ENCODE results near the gene MORC1. TPM values are rescaled to one million over a fixed set of nuclear protein-coding genes. Genes with fewer than 3 reads are reported as not detected.
A peak's percentile ranks its signal among the peaks of the same experiment; 100 is the strongest.
"Not testable (repeated sequence)": the region's sequence is repeated elsewhere in the genome, so short reads cannot be mapped to it uniquely, and the experiment has no call there.

Gene MORC1
- polyA plus RNA-seq, 3 donors from 2014 or later, result not detected

DNA sequence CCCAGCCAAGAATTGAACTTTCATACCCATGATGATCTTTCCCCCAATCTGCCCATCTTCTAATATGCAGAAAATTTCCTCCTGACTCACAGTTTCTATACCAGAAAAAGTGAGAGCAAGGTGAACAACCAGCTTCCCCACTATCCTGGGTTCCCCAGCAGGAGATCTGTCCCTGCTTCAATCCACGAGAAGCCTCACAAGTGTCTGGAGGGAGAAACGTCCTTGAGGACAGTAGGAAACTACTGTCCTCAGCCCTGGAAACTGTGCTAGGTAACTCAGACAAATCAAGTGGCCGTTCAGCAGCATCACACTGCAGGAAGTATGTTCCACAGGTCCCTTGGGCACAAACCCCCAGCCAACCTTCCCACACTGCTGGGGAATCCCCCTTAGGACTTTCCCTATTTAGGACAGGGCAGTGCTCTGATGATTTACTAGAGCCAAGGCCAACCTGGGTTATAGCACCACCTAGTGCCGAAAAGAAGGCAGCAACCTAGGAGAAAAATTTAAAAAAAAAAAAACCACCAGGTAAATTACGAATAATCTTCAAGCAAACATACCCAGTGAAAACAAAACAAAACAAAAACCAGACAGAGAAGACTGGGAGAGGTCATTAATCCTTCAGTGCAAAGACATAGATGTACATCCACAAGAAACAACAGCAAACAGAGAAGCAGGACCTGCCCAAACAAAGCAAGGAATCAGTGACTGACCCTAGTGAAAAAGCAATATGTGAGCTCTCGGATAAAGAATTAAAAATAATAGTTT lies 36.0 kb downstream of the MORC1 start:
- no peak overlapping the region for H3K27ac Mint-ChIP-seq
- H3K36me3 Mint-ChIP-seq, result no peaks in the 10 kb centered on the region
- DNase-seq, result peak in 2 of 3 donors; percentile 2 to 6
- peaks cover 0 to 5% (median 4%) of the 10 kb centered on the region in 3 donors for H3K27me3 Mint-ChIP-seq (ENCODE audit: low read depth in 3 of 3)
- no peaks in the 10 kb centered on the region for H3K4me1 Mint-ChIP-seq
- peaks cover 0 to 4% (median 0%) of the 10 kb centered on the region in 6 donors for H3K9me3 Mint-ChIP-seq
- H3K4me3 Mint-ChIP-seq, result no peak overlapping the region

DNA sequence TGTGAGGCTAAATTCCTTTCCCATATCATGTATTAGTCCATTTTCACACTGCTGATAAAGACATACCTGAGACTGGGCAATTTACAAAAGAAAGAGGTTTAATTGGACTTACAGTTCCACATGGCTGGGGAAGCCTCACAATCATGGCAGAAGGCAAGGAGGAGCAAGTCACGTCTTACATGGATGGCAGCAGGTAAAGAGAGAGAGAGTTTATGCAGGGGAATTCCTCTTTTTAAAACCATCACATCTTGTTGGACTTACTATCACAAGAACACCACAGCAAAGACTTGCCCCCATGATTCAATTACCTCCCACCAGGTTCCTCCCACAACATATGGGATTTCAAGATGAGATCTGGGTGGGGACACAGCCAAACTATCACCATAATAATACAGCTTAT lies 37.8 kb downstream of the MORC1 start:
- not testable (repeated sequence) for H3K4me3 Mint-ChIP-seq

DNA sequence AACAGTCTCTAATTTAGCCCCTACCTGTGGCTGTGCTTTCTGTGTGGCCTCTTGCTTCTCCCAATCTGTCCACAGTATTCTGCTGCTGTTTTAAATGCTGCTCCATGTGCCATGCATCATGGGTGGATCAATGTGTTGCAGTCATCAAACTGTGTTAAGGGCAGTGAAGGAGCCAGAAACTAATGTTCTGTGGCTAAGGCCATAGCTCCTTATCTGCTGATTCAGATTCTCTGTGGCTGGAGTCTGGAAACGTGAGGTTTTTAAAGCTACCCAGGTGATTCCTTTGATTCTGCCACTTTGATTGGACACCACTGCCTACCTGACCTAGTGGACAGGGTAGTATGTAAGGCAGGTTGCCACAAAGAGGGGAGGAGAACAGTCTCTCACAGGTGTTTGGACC lies 44.8 kb downstream of the MORC1 start:
- H3K4me1 Mint-ChIP-seq, result peaks cover 5 to 8% of the 10 kb centered on the region in 2 donors
- peaks cover 0 to 2% (median 0%) of the 10 kb centered on the region in 6 donors for H3K9me3 Mint-ChIP-seq
- no peak overlapping the region for H3K4me3 Mint-ChIP-seq
- DNase-seq, result no peak
- H3K27me3 Mint-ChIP-seq (ENCODE audit: low read depth in 3 of 3), result peaks cover 0 to 7% (median 6%) of the 10 kb centered on the region in 3 donors
- no peaks in the 10 kb centered on the region for H3K36me3 Mint-ChIP-seq
- H3K27ac Mint-ChIP-seq, result no peak overlapping the region

More for the DNA sequence above, 37.8 kb downstream of the MORC1 start:
- not testable (repeated sequence) for H3K27me3 Mint-ChIP-seq (ENCODE audit: low read depth in 3 of 3); H3K27ac Mint-ChIP-seq; H3K9me3 Mint-ChIP-seq; DNase-seq; H3K36me3 Mint-ChIP-seq; H3K4me1 Mint-ChIP-seq

DNA sequence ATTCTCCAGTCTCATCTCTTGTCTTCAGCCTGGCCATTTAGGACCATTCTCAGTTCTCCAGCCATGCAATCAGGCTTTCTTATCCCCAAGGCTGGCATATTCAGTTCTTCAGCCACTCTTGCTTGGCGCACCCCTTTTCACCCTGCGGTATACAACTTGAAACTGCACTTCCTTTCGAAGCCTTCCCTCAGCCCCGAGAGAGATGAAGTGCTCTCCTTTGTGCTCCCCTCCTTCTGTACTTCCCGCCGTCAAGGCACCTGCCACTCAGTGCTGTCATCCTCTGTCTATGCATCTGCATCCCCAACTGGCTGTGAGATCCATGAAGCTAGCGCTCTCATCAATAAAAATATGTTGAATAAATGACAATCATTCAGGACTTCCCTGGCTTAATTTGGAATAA lies 45.7 kb downstream of the MORC1 start:
- DNase-seq, result no peak
- peaks cover 0 to 2% (median 0%) of the 10 kb centered on the region in 6 donors for H3K9me3 Mint-ChIP-seq
- peak overlapping the region in 1 of 5 donors; percentile 13 for H3K4me3 Mint-ChIP-seq
- no peak overlapping the region for H3K27ac Mint-ChIP-seq
- H3K27me3 Mint-ChIP-seq (ENCODE audit: low read depth in 3 of 3), result peaks cover 0 to 6% (median 3%) of the 10 kb centered on the region in 3 donors
- no peaks in the 10 kb centered on the region for H3K36me3 Mint-ChIP-seq
- H3K4me1 Mint-ChIP-seq, result peaks cover 5 to 8% of the 10 kb centered on the region in 2 donors

DNA sequence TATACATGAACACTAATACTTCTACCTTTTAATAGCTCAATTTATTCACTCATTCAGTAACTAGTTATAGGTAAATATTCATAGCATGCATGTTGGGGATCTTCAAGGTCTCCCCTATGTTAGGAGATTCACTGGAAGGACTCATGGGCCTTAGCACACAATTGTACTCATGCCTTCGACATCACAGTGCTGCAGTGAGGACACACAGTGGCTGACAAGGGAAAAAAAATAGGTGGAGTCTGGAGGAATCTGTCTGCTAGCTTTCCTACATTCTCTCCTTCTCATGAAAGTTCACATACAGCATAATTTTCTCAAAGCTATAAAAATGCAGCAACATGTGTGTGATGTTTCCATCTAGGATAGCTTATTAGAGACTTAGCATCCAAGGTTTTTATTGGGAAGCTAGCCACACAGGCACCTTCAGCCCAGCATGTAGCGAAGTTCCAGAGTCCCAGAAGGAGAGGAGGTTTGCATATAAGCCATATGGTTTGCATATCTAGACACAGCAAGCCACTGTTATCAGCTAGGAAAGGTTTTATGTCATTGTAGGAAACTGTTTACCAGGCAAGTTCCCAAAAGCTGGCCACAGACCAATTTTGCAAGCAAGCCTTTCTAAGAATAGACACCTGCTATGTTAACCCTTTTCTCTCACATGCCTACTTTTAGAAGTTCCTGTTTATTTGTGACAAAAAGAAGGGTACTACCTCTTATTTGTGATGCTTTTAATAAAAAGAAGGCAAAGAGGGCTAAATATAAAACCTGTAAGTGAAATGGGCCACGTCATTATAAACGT lies 46.4 kb downstream of the MORC1 start:
- Mint-ChIP-seq H3K27me3 (ENCODE audit: low read depth in 3 of 3) (peaks cover 0 to 6% (median 3%) of the 10 kb centered on the region in 3 donors), H3K36me3 (no peaks in the 10 kb centered on the region), H3K27ac (no peak overlapping the region), H3K9me3 (peaks cover 0 to 2% (median 0%) of the 10 kb centered on the region in 6 donors), H3K4me1 (peaks cover 5 to 8% of the 10 kb centered on the region in 2 donors), H3K4me3 (no peak overlapping the region)
- no peak for DNase-seq

DNA sequence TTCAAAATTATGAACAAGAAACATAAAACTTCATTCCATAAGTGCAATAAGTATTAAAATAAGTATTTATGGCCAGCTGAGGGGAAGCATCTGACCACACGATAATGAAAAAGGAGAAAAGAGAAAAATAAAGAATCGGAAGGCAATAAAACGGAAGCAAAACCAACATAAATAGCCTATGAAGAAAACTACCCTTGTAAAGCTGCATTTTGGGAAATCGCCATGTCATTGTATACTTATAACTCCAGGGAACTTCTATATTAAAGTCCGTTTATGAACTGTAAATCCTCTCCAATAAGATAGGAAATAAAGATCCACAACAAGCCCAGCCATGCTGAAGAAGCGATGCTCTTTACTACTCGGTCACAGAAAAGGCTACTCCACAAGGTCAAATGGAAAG lies 47.7 kb downstream of the MORC1 start:
- no peak overlapping the region for H3K4me3 Mint-ChIP-seq
- peaks cover 5 to 8% of the 10 kb centered on the region in 2 donors for H3K4me1 Mint-ChIP-seq
- no peak overlapping the region for H3K27ac Mint-ChIP-seq
- peaks cover 0 to 6% (median 1%) of the 10 kb centered on the region in 3 donors for H3K27me3 Mint-ChIP-seq (ENCODE audit: low read depth in 3 of 3)
- H3K36me3 Mint-ChIP-seq, result no peaks in the 10 kb centered on the region
- peaks cover 0 to 2% (median 0%) of the 10 kb centered on the region in 6 donors for H3K9me3 Mint-ChIP-seq
- no peak for DNase-seq

DNA sequence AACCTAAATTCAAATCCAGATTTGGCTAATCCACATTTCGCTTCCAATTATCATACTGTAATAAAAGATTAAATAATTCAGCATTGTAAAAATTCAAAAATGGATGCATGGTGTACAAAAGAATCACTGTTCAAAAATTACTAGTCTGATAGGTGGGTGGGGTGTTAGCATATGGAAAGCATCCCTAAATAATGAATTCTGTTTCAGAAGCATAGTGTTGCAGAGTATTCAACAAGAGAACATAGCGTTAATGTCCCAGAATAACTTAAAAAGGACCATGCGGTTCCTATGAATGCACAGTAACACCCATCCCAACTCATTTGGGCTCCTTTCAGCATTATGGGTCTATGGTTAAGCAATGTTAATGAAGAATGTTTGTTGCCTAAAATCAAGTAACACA lies 51.1 kb downstream of the MORC1 start:
- no peak for DNase-seq
- Mint-ChIP-seq H3K27ac (no peak overlapping the region), H3K4me3 (no peak overlapping the region), H3K36me3 (no peaks in the 10 kb centered on the region), H3K9me3 (no peaks in the 10 kb centered on the region), H3K27me3 (ENCODE audit: low read depth in 3 of 3) (peaks cover 0 to 2% (median 0%) of the 10 kb centered on the region in 3 donors), H3K4me1 (peaks cover 0 to under 1% of the 10 kb centered on the region in 2 donors)

DNA sequence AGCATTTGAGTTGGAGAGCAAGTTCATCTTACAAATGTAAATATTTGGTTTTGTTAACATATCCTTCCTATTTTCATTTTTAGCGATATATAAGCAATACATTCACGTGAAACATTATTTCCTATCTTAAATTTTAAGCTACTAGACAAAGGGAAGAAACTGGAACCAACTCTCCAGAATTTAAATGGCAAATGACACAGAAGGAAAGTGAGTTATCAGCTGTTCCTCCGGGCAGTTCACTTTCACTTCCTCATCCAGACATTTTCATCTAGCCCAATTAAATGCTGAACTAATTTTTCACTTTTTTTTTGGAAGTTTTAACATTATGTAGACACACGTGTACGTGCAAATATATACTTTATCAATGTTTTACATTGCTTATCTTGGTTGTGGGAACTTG lies 58.7 kb downstream of the MORC1 start:
- no peak for DNase-seq
- Mint-ChIP-seq H3K27ac (no peak overlapping the region), H3K4me1 (no peaks in the 10 kb centered on the region), H3K27me3 (ENCODE audit: low read depth in 3 of 3) (peaks cover 0 to 5% (median 1%) of the 10 kb centered on the region in 3 donors), H3K4me3 (no peak overlapping the region), H3K9me3 (peaks cover 0 to 1% (median 0%) of the 10 kb centered on the region in 6 donors), H3K36me3 (no peaks in the 10 kb centered on the region)

DNA sequence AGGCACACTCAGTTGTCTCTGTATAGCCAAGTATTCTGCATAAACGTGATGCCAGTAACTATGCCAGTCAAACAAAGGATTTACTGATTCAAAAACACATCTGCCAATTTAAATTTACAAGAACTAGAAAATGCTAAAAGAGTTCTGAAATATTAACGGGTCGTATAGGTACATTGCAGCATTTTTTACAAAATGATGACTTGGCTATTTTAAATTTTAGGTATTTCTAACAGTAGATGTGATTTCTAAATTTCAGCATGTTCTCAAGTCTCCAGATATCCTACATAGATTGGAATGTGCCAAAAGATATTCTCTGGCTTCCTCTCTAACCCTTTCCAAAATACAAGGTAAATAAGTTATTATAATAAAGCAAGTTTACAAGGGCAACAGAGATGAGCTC lies 60.3 kb downstream of the MORC1 start:
- no peak overlapping the region for H3K27ac Mint-ChIP-seq
- DNase-seq, result no peak
- H3K36me3 Mint-ChIP-seq, result no peaks in the 10 kb centered on the region
- peaks cover 0 to 5% (median 1%) of the 10 kb centered on the region in 3 donors for H3K27me3 Mint-ChIP-seq (ENCODE audit: low read depth in 3 of 3)
- H3K9me3 Mint-ChIP-seq, result peaks cover 0 to 1% (median 0%) of the 10 kb centered on the region in 6 donors
- H3K4me3 Mint-ChIP-seq, result no peak overlapping the region
- H3K4me1 Mint-ChIP-seq, result no peaks in the 10 kb centered on the region

DNA sequence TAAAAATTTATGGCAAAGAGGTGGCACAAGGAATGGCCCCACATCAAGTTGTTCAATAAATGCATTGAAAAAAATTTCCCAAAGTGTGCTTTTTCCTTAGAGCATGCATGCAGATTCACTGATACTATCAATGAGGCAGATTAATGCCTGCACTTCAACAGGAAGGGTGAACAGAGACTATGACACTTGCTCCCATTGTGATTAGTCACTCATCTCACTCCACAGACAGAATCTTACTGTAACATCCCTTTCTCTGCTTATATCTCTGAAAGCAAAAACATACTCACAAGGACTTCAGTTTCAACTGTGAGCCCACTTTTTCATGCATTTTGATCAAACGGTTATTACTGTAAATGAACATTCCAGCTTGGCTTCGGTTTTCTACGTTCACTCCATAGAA lies 60.9 kb downstream of the MORC1 start:
- Mint-ChIP-seq H3K4me3 (no peak overlapping the region), H3K36me3 (no peaks in the 10 kb centered on the region)
- DNase-seq, result no peak

DNA sequence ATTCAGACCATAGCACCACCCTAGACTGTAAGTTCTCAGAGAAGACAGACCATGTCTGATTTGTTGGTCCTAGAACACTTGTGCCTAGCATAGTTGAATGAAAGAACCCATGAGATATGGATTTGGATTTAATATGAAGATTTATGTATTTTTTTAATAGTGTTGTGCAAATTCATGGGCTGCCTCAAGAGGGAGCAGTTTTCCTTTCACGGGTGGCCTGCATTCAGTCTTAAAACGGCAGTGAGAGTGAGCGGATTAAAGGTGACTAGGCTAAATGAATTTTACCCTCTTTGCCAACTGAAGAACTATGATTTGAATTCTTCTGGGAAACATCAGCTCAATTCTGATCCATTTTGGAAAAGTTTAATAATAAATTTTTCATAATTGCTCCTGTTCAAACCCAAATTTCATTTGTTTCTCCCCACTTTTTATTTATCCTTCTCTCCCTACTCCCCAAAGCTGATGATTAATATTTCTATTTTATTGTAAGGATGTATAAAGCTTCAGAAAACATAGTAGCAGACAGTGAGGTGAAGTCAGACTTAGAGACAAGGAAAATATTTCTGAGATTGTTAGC lies 67.3 kb downstream of the MORC1 start:
- Mint-ChIP-seq H3K4me3 (no peak overlapping the region), H3K9me3 (peaks cover 0 to 5% (median 0%) of the 10 kb centered on the region in 6 donors), H3K36me3 (no peaks in the 10 kb centered on the region), H3K27me3 (ENCODE audit: low read depth in 3 of 3) (peaks cover 0 to 3% (median 2%) of the 10 kb centered on the region in 3 donors), H3K27ac (no peak overlapping the region), H3K4me1 (no peaks in the 10 kb centered on the region)
- no peak for DNase-seq

More for the DNA sequence above, 60.9 kb downstream of the MORC1 start:
- peaks cover 0 to 1% (median 0%) of the 10 kb centered on the region in 6 donors for H3K9me3 Mint-ChIP-seq
- no peak overlapping the region for H3K27ac Mint-ChIP-seq
- no peaks in the 10 kb centered on the region for H3K4me1 Mint-ChIP-seq
- peaks cover 0 to 5% (median 1%) of the 10 kb centered on the region in 3 donors for H3K27me3 Mint-ChIP-seq (ENCODE audit: low read depth in 3 of 3)

DNA sequence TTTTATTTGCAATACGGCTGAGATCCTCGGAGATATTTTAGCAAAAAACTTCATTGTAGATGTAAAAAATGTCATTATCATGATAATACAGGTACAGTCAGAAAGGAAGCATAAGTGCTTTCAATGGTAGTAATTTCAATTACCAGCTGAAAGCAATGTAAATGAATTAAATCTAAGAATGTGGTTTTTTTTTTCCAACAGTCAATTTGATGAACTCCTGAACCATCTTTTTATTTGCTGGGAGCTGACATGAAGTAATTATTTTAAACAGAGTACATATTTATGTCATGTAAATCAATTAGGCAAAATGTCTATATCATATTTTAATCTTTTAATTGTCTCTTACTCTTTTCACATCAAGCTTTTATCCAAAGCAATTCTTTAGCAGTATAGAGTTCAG lies 70.6 kb downstream of the MORC1 start:
- peaks cover 0 to 3% (median 0%) of the 10 kb centered on the region in 3 donors for H3K27me3 Mint-ChIP-seq (ENCODE audit: low read depth in 3 of 3)
- H3K4me3 Mint-ChIP-seq, result no peak overlapping the region
- H3K9me3 Mint-ChIP-seq, result peaks cover 0 to 3% (median 0%) of the 10 kb centered on the region in 6 donors
- DNase-seq, result no peak
- H3K4me1 Mint-ChIP-seq, result no peaks in the 10 kb centered on the region
- H3K27ac Mint-ChIP-seq, result no peak overlapping the region
- H3K36me3 Mint-ChIP-seq, result no peaks in the 10 kb centered on the region

DNA sequence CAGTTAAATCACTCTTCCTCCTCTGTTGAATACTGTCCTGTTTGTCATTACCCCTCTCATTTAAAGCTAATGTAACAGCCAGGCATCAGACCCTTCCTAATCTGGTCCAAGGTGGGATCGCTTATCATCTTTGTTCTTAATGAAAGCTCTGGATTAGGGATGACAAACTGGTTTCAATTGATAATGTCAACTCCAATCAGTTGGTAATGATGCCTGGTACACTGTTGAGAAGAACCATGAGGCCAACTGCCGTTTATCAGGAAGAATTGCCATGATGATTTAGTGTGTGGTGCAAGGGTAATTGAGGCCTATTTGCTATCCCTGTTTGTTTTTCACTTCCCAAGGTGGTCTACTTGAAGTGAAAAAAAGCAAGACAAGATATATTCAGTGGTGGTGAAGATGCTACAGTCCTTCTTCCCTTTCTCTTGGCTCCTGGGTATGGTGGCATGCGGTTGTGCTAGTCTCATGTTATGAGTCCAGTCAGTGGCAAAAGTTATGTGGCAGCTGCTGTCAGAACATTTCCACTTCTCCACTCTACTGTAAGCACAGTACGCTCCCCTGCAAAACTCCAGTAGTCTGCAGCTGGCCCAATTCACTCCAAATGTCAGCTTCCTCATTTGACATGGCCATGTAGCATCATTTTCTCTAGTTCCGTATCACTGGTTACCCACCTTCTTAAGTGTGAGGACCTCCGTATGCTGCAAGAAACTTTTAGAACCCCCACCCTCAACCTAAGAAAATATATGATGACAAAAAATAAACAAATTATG lies 72.5 kb downstream of the MORC1 start:
- no peaks in the 10 kb centered on the region for H3K4me1 Mint-ChIP-seq
- no peaks in the 10 kb centered on the region for H3K36me3 Mint-ChIP-seq
- no peak overlapping the region for H3K27ac Mint-ChIP-seq
- no peak overlapping the region for H3K4me3 Mint-ChIP-seq
- no peak for DNase-seq
- no peaks in the 10 kb centered on the region for H3K27me3 Mint-ChIP-seq (ENCODE audit: low read depth in 3 of 3)
- no peaks in the 10 kb centered on the region for H3K9me3 Mint-ChIP-seq
